Left renal cortex interstitium (tissue), 4 donors: ENCODE results near the gene ALOX15. TPM values are rescaled to one million over a fixed set of nuclear protein-coding genes. Genes with fewer than 3 reads are reported as not detected.
A peak's percentile ranks its signal among the peaks of the same experiment; 100 is the strongest.
"Not testable (repeated sequence)": the region's sequence is repeated elsewhere in the genome, so short reads cannot be mapped to it uniquely, and the experiment has no call there.

Experiments
- DNase-seq, 4 donors: peaks; one replicate each; pipeline ENCODE4 v3.0.0-alpha.2; 2013; ENCODE audit warnings: low read depth in 4 of 4, low spot score in 2 of 4, missing footprints in 1 of 4
- polyA plus RNA-seq, 4 donors: library from polyadenylated mRNA; unstranded; fragments of 120-200 nt; gene quantifications; one replicate each; pipeline ENCODE4 v1.2.1, GENCODE V29; 2013; ENCODE audit not compliant: insufficient read length in 4 of 4

Gene ALOX15
- polyA plus RNA-seq, 4 donors: 0.25 to 0.56 (median 0.45) TPM

DNA sequence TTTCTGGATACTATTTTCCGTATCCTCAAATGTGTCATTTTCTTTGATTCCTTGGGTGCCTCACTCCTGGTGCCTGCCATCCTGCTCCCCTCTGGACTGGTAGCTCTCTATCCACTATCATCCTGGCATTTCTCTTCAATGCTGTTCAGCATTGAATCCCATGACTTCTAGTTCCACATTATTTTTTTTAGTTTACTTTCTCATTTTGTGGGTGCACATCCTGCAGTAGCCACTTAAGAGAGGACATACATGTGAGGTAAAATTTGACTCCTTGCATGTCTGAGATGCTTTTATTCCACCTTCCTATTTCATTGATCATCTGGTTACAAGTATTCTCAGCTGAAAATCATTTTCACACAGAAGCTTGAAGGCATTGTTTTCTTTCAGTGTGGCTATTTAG lies 19.1 kb downstream of the ALOX15 start:
- no peak for DNase-seq

DNA sequence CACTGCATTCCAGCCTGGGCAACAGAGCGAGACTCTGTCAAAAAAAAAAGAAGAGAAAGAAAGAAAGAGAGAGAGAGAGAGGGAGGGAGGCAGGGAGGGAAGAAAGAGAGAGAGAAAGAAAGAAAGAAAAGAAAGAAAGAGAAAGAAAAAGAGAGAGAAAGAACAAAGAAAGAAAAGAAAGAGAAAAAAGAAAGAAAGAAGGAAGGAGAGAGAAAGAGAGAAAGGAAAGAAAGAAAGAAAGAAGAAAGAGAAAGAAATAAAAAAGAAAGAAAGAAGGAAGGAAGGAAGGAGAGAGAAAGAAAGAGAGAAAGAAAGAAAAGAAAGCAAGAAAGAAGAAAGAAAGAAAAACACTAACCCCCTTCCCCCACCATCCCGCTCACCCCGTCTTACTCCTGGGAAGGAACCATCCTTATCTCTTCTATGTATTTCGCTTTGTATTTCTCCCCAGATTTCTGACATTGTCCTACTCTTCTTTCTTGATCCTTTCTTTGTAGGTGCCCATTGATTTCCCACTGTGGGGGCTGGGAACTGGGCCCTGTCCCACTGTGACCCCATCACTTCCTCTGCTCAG lies 20.9 kb downstream of the ALOX15 start:
- no peak for DNase-seq

DNA sequence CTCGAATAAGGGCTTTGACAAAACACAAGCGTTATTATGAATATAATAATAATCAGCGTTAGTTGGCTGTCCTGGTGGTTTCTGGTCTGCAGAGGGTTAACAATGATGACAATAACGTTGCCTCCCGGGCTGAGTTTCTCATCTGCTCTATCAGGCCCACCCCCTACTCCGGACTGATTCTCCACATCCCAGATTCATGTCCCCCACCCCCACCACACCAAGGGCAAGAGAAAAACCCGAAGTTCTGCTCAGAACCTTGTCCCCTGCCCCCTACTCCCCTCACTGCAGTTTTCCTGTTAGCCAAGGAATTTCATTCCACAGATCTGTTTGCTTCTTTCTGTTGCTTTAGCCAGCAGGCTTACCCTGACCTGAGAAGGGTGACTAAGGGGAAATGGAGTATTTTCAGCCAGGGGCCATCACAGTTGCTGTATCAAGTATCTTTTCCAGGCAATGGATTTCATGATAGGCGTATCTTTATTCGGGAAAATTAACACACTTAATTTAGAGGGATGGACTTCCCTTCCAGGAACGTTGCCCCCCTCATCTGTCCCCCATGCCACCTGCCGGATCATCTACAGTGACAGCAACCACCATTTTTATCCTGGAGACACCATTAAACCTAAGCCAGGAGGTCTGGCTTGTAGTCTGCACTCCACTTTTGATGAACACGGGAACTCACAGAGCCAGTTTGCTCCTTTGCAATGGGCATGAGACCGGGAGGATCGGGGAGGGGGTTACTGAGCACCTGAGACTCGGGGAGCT lies 23.7 kb downstream of the ALOX15 start:
- DNase-seq: no peak

DNA sequence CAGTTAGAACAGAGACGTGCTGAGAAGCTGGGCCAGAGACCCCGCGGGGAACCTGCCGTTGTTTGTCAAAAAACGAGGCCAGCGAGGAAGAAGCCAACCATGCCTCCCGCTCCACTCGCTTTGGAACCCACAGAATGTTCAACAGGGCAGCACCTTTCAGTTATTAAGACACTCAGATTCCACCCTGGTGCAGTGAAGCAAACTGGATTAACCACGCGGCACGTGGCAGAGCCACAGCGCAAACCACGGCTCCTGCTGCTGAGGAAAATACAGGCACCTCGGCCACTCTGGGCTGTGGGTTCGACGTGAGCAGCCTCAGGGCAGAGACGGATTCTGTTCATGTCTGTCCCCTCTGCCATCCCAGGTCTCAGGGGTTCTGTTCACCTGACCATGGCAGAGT lies 24.4 kb downstream of the ALOX15 start:
- no peak for DNase-seq

DNA sequence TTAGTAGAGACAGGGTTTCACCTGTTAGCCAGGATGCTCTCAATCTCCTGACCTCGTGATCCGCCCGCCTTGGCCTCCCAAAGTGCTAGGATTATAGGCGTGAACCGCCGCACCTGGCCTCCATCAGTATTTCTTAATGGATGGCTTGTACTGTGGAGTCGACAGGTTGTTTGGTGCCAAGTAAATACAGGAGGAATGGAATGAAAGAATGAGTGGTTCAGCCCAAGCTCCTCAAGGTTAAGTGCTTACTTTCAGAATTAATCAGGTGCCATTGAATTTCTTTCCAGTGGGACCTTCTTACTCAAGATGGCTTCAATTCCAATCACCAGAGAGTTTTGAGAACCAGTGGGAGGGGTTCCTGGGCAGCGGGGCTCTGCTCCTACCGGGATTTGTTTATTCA lies 25.0 kb downstream of the ALOX15 start:
- DNase-seq: no peak

DNA sequence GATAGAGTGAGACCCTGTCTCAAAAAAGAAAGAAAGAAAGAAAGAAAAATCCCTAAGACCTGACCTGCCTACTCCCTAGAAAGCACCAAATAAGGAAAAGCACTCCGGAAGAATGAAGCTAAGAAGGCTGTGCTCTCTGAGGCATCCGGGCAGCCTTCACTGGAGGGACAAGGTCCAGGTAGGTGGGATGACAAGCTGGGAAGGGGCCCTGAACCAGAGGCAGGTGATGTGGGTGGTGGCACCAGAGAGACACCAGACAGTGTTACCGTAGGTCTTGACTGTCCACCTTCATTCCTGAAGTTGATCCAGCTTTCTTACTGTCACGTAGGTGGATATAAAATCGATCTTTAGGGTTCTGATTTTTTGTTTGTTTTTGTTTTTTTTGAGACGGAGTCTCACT lies 30.8 kb downstream of the ALOX15 start:
- DNase-seq: no peak

DNA sequence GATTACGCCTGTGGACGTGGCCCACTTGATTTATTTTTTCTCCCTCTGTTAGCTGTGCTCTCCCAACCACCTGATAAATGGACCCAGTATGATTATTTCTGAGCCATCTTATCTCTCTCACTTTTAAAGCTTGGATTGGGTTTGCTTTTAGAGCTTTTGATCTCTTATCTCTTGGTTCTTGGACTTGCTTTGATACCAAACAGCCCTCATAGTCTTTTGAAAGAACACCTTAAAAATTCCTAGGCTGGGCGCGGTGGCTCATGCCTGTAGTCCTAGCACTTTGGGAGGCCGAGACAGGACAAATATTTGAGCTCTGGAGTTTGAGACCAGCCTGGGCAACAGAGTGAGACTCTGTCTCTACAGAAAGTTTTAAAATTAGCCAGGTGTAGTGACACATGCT lies 31.3 kb downstream of the ALOX15 start:
- DNase-seq: no peak

DNA sequence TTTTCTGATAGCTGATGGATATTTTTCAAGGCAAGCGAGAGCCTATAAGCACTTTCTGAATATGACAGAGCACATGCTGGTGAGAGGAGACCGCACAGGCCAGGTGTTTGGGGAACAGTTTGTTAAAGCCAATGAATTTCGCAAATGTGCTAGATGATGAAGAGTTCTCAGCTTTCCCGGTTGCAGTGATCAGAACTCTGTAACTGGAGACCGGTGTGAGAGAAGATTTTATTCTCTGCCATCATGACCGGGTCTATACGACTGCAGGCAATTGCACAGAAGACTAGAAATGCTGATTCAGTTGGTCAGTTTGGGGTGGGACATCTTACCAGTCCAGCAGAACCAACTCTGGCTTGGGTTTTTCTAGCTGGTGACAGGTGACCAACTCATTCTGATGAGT lies 31.7 kb downstream of the ALOX15 start:
- DNase-seq: no peak

DNA sequence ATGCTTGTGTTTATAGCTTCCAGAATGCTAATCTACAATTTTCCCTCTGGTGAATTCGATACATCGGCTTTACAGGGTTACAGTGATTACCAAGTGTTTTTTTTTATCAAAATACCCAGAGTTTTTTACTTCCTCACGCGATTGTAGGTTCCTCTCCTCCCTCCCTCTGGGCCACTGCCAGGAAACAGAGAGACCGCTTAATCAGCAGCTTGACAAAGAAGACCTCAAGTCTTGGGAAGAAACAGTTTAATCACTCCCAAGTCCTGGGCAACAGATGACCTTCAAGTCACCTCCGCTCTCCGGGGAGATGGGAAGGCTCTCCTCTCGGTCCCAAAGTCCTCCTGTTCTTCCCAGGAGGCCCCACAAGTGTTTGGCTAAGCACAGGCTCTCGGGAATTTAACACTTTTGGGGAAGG lies 33.7 kb downstream of the ALOX15 start:
- peak in 1 of 4 donors; percentile 60 for DNase-seq

DNA sequence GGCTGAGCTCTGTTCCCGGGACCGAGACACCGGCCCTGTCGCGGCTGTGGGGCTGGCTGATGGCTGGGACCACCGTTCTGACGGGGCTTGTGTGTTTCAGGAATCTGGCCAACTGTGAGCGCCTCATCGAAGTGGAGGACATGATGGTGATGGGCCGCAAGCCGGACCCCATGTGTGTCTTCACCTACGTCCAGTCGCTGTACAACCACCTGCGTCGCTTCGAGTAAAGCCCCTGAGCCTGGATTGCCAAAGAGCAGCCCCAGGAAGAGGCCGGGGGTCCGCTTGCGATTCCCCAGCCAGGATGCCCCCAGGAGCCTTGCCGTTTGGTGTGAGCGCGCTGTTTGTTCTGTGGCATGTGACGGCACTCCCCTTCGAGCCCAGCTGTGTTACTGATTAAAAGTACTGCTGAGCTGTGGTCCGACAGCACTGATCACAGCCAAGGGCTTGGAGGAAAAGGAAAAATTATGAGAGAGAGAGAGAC lies 34.2 kb downstream of the ALOX15 start:
- DNase-seq: peak in 1 of 4 donors; percentile 37

DNA sequence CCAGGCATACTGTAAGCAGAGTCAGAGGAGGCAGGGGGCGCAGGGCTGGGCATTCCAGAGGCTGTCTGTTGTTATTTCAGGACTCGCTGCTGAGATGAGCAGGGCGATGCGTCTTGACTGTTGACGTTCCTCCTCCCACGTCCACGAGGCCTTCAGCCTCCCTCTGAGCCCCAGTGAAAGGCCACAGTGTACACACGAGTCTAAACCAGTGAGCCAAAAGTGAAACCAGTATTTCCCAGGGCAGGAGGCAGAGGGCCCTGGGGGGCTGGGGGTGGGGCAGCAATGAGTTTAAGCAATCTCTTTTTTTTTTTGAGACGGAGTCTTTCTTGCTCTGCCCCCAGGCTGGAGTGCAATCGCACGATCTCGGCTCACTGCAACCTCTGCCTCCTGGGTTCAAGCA lies 35.7 kb downstream of the ALOX15 start:
- no peak for DNase-seq

DNA sequence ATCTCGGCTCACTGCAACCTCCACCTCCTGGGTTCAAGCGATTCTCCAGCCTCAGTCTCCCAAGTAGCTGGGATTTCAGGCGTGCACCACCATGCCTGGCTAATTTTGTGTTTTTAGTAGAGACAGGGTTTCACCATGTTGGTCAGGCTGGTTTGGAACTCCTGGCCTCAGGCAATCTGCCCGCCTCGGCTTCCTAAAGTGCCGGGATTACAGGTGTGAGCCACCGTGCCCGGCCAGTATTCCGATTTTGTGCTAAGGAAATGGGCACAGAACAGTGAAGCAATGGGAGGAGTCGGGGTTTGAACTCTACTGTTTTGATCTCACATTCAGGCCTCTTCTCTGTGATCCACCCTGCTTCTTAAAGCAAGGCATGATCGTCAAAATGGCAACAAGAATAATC lies 36.7 kb downstream of the ALOX15 start:
- DNase-seq: not testable (repeated sequence)

DNA sequence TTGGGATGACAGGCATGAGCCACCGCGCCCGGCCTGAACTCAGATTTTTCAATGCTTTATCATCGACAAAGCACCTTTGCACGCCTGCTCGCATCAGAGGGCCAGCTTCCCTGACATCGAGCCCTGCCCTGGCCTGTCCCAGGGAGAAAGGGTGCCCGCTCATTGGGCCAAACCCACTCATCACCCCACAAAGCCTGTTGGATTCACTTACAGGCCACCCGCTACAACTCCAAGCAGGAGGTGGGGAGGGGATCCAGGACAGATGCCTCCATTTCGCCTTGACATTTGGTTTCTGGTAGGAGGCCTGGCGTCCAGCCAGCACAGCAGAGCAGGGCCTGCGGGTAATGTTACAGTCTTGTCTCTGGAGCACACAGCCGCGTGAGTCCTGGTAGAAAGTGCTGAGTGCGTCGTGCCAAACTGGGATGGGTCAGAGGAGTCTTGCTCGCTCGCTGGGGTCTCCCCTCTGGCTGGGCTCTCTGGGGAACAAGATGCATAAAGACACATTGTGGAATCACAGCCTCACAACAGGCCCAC lies 37.3 kb downstream of the ALOX15 start:
- DNase-seq: peak in 1 of 4 donors; percentile 57

DNA sequence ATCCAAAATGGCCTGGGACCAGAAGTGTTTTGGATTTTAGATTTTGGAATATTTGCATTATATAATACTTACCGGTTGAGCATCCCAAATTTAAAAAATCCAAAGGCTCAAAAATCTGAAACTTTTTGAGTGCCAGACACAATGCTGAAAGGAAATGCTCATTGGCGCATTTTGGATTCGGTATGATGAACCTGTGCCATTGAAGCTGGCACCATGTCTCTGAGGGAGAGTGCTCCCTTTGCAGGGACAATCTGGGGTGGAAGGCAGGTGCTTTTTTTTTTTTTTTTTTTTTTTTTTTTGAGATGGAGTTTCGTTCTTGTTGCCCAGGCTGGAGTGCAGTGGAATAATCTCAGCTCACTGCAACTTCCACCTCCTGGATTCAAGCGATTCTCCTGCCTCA lies 39.4 kb downstream of the ALOX15 start:
- DNase-seq: no peak

DNA sequence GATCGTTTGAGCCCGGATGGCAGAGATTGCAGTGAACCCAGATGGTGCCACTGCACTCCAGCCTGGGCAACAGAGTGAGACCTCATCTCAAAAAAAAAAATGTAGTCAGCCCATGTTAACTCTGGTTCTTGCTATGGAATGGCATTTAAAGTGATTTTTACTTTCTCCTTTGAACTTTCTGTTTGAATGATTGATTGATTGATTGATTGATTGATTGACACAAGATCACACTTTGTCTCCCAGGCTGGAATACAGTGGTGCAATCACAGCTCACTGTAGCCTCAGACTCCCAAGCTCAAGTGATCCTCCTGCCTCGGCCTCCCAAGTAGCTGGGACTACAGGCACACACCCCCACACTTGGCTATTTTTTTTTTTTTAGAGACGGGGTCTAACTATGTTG lies 40.2 kb downstream of the ALOX15 start:
- DNase-seq: no peak

DNA sequence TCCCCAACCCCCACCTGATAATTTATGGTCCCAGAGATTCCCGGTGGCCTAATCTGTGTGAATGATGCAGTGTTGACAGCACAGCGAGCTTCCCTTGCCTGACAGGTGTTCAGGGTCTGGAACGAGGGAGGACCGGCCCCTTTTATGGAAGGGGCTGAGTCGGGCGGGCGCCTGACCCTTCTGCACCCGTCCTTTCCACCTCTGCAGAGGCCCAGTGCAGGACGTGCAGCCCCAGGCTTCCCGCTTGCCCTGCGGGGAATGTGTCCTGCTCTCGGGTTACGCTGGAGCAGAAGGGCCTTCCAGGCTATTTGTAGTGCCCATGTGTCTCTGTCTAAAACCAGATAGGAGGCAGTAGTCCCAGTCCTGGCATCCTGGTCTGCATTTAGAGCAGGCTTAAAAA lies 40.9 kb downstream of the ALOX15 start:
- DNase-seq: no peak

DNA sequence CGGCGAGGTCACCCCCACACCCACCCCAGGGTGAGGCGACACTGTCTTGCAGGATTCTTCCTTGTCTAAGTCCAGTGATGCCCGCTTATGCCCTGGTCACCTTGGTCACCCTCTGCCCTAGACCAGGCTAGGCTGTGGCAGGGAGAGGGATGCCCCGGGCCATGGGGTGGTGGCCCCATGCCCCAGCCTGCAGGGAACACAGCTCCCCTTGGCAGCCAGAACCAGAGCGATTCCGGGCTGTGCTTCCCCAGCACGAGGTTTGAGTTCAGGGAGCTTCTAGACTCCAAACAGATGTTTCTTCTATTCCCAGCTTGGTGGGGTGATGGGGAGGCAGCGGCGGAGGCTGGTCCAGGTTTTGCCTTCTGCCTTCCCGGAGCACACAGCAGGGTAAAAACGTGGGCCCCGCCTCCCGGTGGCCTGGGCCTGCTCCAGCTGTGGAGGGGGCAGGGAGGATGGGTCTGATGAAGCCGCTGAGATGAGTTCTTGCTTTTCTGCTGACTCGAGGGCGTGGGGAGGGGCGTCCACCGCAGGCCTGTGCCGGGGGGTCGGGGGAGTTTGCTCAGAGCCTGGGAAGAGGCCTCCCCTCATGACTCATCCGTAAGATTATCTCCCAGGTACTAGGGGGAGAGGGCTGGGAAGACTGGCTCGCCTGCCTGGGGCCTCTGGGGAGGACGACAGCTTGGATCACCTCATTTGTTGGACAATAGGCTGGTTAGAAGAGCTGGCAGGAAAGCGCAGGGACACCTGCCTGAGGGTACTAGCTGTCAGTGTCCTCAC lies 41.8 kb downstream of the ALOX15 start:
- no peak for DNase-seq

DNA sequence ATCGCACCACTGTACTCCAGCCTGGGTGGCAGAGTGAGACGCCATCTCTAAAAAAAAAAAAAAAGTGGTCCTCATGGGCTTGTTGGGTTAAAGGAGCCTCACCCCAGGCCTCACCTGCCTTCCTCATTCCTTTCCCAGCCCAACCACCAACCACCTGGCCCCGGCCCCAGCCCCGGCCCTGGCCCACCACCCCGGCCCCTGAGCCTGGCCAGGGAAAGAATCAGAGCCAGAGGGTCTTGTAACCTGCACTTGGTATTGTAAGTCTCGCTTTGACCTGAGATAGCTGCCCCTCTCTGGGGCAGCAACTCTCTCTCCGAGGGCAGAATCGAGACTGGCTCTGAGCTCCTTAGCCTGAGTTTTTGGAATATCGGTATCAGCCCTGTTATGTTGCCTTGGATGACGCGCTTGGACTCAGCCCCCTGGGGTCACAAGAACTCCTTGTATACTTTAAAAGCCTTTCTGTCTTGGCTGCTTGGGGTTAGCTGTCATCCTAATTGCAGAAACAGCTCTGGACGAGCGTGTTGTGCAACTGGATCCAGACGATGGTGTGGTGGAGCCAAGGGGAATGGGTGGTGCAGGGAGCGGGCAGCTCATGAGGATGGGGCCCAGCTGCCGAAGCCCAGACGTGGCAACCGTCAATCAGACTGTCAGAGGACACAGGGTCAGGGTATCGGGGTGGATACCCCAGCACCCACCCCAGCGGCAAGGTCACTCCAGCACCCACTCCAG lies 42.5 kb downstream of the ALOX15 start:
- DNase-seq: no peak

DNA sequence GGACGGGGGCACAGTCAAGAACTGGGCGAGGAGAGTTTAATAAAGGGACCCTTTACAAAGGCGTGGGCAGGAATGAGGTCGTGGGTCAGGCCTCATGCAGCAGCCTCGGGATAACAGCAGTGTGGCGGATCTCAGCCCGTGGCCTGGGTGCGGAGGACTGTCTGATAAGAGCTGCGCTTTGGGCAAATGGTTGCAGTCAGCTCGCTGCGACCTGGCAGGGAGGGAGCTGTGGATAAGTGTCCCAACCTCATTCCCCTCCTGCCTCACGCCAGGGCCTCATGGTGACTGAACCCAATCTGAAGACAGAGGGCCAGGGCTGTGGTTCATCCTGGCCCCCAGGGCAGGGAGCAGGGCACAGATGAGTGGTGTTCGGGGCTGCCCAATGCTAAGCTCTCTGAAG lies 43.5 kb downstream of the ALOX15 start:
- no peak for DNase-seq

DNA sequence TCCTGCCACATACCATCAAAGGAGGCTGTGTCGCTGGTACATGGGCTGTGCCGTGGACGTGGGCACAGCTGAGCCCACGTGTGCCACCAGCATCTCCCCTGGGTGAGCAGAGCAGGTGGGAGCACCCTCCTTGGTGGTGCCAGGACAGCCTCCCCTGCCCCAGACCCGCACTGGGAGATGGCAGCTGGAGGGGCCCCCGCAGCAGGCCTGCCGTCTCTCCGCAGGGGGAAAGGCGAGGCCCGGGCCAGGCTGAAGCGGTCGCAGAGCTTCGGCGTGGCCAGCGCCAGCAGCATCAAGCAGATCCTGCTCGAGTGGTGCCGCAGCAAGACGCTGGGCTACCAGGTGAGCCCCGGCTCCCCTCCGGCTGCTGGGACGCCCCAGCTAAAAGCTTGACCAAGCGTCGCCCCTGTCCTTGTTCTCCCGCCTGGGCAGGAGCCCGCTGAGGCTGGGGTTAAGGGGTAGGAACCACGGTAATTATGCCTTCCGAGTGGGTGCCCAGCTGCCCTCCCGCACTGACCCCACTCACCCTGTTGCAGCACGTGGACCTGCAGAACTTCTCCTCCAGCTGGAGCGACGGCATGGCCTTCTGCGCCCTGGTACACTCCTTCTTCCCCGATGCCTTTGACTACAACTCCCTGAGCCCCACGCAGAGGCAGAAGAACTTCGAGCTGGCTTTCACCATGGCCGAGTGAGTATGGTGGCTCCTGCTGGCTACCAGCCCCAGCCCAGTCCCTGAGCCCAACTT lies 44.7 kb downstream of the ALOX15 start:
- no peak for DNase-seq
